Activated T-cell treated with anti-CD3 and anti-CD28 coated beads, Interleukin-2, amount 50 U/mL, for 24 hours (primary cell): Measurements from ENCODE around the gene TFDP1.

ENCODE experiments used
- DNase-seq: peaks from one replicate; pipeline ENCODE4 v3.0.0-alpha.2; 2020
- H3K27ac Mint-ChIP-seq: 2 replicates; pipeline ENCODE4 v1.8.0; 2020; ENCODE audit warnings: mild to moderate bottlenecking, mixed read lengths
- H3K27me3 Mint-ChIP-seq: 2 replicates; pipeline ENCODE4 v1.8.0; 2020; ENCODE audit warnings: mixed read lengths
- H3K36me3 Mint-ChIP-seq: 2 replicates; pipeline ENCODE4 v1.8.0; 2020; ENCODE audit warnings: low read depth, mixed read lengths
- H3K4me1 Mint-ChIP-seq: 2 replicates; pipeline ENCODE4 v1.8.0; 2020; ENCODE audit warnings: low read depth, mixed read lengths
- H3K4me3 Mint-ChIP-seq: 2 replicates; pipeline ENCODE4 v1.8.0; 2020; ENCODE audit warnings: mild to moderate bottlenecking, moderate library complexity, mixed read lengths
- H3K9me3 Mint-ChIP-seq: 2 replicates; pipeline ENCODE4 v1.8.0; 2020; ENCODE audit warnings: mixed read lengths

Gene TFDP1, protein sequence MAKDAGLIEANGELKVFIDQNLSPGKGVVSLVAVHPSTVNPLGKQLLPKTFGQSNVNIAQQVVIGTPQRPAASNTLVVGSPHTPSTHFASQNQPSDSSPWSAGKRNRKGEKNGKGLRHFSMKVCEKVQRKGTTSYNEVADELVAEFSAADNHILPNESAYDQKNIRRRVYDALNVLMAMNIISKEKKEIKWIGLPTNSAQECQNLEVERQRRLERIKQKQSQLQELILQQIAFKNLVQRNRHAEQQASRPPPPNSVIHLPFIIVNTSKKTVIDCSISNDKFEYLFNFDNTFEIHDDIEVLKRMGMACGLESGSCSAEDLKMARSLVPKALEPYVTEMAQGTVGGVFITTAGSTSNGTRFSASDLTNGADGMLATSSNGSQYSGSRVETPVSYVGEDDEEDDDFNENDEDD

GRCh38 chr13:113584205-113584869, at the start of gene TFDP1:
Gene TFDP1, plus strand, starts transcription at chr13:113584753. Its CDS starts 1,085 bp downstream, at chr13:113585838.
- DNase-seq = peak; percentile 90
- no peaks in the 10 kb centered on the region for H3K9me3 Mint-ChIP-seq
- H3K4me3 Mint-ChIP-seq = peak within 1 kb of the TSS; percentile 93
- peaks cover 36% of the 10 kb centered on the region for H3K4me1 Mint-ChIP-seq
- H3K36me3 Mint-ChIP-seq = peaks cover 43% of the 10 kb centered on the region
- H3K27me3 Mint-ChIP-seq = no peaks in the 10 kb centered on the region
- H3K27ac Mint-ChIP-seq = peak within 1 kb of the TSS; percentile 89

- DNase-seq = no peak
- Mint-ChIP-seq H3K36me3 (peaks cover 49% of the 10 kb centered on the region), H3K27ac (no peak overlapping the region), H3K9me3 (no peaks in the 10 kb centered on the region), H3K27me3 (no peaks in the 10 kb centered on the region), H3K4me1 (no peaks in the 10 kb centered on the region), H3K4me3 (no peak overlapping the region)
Measured at GRCh38 chr13:113535381-113535781, 49.2 kb upstream of the TFDP1 start.

- no peak overlapping the region for H3K4me3 Mint-ChIP-seq
- H3K36me3 Mint-ChIP-seq = peaks cover 51% of the 10 kb centered on the region
- H3K9me3 Mint-ChIP-seq = peaks cover 7% of the 10 kb centered on the region
- no peaks in the 10 kb centered on the region for H3K27me3 Mint-ChIP-seq
- DNase-seq = no peak
- H3K27ac Mint-ChIP-seq = no peak overlapping the region
- H3K4me1 Mint-ChIP-seq = no peaks in the 10 kb centered on the region
Measured at GRCh38 chr13:113536461-113537110, 48.0 kb upstream of the TFDP1 start.

- DNase-seq = no peak
- Mint-ChIP-seq H3K36me3 (peaks cover 45% of the 10 kb centered on the region), H3K4me1 (no peaks in the 10 kb centered on the region), H3K27ac (no peak overlapping the region), H3K9me3 (peaks cover 7% of the 10 kb centered on the region), H3K4me3 (no peak overlapping the region), H3K27me3 (no peaks in the 10 kb centered on the region)
Measured at GRCh38 chr13:113537205-113537604, 47.3 kb upstream of the TFDP1 start.

DNA sequence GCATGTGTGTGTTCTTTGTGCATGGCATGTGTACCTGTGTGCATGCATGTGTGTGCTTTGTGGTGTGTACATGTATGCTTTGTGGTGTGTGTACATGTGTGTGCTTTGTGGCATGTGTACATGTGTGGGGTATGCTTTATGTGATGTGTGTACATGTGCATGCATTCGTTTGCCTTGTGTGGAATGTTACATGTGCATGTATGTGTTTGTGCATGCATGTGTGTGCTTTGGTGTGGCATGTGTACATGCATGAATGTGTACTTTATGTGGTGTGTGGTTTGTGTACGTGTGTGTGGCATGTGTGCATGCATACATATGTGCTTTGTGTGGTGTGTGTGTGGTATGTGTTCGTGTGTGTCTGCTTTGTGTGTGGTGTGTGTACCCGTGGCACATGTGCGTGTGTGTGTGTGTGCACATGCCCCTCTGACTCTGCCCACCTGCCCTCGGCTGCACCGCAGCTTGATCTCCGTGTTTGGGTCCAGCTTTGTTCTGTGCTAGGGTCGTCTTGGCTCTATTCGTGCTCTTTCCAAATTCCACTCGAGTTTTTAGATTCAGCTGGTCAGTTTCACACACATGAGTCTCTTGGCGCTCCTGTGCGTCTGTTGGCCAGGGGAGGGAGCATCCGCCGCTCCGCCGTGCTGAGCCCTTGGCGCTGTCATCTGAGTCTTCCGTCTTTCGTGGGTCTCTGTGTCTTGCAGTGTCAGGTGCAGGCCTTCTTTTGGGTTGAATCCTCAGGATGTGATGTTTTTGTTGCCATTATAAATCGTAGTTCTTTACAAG, 46.5 kb upstream of the TFDP1 start:
- no peaks in the 10 kb centered on the region for H3K27me3 Mint-ChIP-seq
- peaks cover 7% of the 10 kb centered on the region for H3K9me3 Mint-ChIP-seq
- H3K4me3 Mint-ChIP-seq = no peak overlapping the region
- DNase-seq = no peak
- no peaks in the 10 kb centered on the region for H3K4me1 Mint-ChIP-seq
- H3K27ac Mint-ChIP-seq = no peak overlapping the region
- peaks cover 44% of the 10 kb centered on the region for H3K36me3 Mint-ChIP-seq

DNA sequence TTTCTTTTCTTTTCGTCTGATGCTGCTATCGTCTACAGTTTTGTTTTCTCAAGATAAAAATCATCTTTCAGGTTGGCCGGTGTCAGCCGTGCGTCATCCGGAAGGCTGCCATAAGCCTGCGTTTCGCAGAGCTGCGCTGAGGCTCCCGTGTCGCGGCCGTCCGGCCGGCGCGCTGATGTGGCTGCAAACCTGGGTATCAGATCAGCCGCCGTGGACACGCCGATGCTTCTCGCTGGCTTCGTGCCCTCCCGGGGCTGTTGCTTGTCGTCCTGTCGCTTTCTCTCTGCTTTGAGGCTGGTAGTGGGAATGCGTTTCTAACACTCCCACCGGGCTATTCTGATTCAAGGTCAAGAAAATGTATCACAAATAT, 45.9 kb upstream of the TFDP1 start:
- Mint-ChIP-seq H3K4me3 (no peak overlapping the region), H3K27me3 (no peaks in the 10 kb centered on the region), H3K9me3 (peaks cover 7% of the 10 kb centered on the region), H3K27ac (no peak overlapping the region), H3K4me1 (peaks cover 3% of the 10 kb centered on the region), H3K36me3 (peaks cover 44% of the 10 kb centered on the region)
- no peak for DNase-seq

- Mint-ChIP-seq H3K4me1 (peaks cover 4% of the 10 kb centered on the region), H3K36me3 (peaks cover 41% of the 10 kb centered on the region), H3K9me3 (peaks cover 7% of the 10 kb centered on the region), H3K4me3 (no peak overlapping the region), H3K27me3 (no peaks in the 10 kb centered on the region), H3K27ac (no peak overlapping the region)
- no peak for DNase-seq
Measured at GRCh38 chr13:113539176-113539575, 45.4 kb upstream of the TFDP1 start.

DNA sequence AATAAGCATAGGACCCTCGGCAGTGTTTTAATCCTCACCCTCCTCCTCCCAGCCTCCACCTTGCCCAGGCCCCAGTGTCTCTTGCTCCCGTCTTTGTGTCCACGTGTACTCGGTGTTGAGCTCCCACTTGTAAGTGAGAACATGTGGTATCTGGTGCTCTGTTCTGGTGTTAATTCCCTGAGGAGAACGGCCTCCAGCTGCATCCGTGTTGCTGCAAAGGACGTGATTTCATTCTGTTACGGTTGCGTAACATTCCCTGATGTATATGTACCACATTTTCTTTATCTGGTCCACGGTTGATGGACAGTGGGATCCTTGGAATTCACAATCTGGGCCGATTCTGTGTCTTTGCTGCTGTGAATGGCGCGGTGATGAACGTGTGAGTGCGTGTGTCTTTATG, 44.7 kb upstream of the TFDP1 start:
- Mint-ChIP-seq H3K4me1 (peaks cover 4% of the 10 kb centered on the region), H3K27me3 (no peaks in the 10 kb centered on the region), H3K9me3 (peaks cover 7% of the 10 kb centered on the region), H3K4me3 (no peak overlapping the region), H3K27ac (no peak overlapping the region), H3K36me3 (peaks cover 39% of the 10 kb centered on the region)
- DNase-seq = no peak

DNA sequence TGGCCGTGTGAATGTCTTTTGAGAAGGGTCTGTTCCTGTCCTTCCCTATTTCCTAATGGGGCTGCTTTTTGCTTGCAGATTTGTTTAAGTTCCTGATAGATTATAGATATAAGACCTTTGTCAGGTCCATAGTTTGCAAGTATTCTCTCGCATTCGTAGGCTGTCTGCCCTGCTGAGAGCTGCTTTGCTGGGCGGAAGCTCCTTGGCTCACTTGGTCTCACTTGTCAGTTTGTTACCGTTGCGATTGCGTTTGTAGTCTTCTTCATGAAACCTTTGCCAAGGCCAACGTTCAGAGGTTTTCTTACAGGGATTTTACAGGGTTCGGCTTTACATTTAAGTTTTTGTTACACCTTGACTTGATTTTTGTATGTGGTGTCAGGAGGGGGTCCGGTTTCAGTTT, 44.0 kb upstream of the TFDP1 start:
- Mint-ChIP-seq H3K4me1 (peaks cover 4% of the 10 kb centered on the region), H3K27me3 (no peaks in the 10 kb centered on the region), H3K36me3 (peaks cover 33% of the 10 kb centered on the region), H3K9me3 (peaks cover 7% of the 10 kb centered on the region), H3K4me3 (no peak overlapping the region), H3K27ac (no peak overlapping the region)
- DNase-seq = no peak

DNA sequence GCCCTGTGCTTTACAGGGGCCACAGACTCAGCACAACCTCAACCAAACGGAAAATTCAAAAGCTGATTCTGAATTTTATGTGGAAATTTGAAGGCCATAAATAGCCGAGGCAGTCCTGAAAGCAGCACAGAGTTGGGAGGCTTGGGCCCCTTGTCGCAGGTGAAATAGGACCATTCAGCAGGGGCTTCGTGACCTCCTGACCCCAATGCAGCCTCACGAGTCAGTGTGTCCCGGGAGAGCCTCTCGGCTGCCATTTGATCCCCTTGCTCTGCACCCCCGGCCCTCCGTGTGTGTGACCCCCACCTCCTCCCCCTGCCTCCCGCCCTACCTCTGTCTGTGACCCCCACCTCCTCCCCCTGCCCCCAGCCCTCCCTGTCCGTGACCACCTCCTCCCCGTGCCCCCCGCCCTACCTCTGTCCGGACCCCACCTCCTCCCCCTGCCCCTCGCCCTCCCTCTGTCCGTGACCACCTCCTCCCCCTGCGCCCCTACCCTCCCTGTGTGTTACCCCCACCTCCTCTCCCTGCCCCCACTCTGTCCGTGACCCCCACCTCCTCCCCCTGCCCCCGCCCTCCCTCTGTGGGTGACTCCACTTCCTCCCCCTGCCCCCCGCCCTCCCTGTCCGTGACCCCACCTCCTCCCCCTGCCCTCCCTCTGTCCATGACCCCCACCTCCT, 41.7 kb upstream of the TFDP1 start:
- Mint-ChIP-seq H3K4me3 (no peak overlapping the region), H3K27me3 (no peaks in the 10 kb centered on the region), H3K27ac (no peak overlapping the region), H3K36me3 (peaks cover 30% of the 10 kb centered on the region), H3K9me3 (peaks cover 7% of the 10 kb centered on the region), H3K4me1 (peaks cover 4% of the 10 kb centered on the region)
- no peak for DNase-seq

DNA sequence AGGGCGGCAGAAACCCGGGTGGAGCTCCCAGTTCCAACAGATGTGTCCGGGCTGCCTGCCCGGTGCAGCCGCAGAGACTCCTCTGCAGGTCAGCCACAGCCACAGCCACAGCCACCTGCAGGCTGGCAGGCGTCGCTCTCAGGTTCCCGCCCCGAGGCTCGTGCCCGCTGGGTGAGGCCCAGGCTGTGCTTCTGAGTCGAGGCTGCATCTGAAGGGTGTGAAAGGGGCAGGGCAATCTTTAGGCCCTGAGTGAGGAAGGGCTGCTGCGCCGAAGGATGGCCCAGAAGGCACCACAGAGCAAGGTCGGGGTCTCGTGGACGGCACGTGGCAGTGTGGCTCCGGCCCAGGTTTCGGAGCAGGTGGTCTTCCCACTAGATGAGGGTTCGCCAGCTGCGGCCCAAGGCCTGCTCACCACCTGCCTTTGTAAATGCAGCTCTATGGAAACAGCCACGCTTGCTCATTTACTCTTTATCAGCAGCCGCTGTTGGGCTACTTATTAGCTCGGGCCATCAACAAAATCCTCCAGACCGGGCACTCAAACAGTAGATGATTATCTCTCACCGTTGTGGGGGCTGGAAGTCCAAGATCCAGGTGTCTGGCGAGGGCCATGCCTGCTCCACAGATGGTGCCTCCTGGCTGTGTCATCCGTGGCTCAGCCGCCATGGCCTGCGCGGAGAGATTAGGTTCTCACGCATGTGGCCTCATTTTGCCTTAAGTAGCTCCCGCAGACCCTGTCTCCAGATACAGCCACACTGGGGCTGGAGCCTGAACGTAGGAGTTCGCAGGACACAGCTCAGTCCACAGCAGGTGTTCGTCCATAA, 40.3 kb upstream of the TFDP1 start:
- H3K27me3 Mint-ChIP-seq = no peaks in the 10 kb centered on the region
- peaks cover 4% of the 10 kb centered on the region for H3K4me1 Mint-ChIP-seq
- H3K4me3 Mint-ChIP-seq = no peak overlapping the region
- no peak for DNase-seq
- no peak overlapping the region for H3K27ac Mint-ChIP-seq
- H3K36me3 Mint-ChIP-seq = peaks cover 25% of the 10 kb centered on the region
- H3K9me3 Mint-ChIP-seq = peaks cover 7% of the 10 kb centered on the region

- Mint-ChIP-seq H3K36me3 (peaks cover 25% of the 10 kb centered on the region), H3K27ac (no peak overlapping the region)
Measured at GRCh38 chr13:113544896-113545295, 39.7 kb upstream of the TFDP1 start.

DNA sequence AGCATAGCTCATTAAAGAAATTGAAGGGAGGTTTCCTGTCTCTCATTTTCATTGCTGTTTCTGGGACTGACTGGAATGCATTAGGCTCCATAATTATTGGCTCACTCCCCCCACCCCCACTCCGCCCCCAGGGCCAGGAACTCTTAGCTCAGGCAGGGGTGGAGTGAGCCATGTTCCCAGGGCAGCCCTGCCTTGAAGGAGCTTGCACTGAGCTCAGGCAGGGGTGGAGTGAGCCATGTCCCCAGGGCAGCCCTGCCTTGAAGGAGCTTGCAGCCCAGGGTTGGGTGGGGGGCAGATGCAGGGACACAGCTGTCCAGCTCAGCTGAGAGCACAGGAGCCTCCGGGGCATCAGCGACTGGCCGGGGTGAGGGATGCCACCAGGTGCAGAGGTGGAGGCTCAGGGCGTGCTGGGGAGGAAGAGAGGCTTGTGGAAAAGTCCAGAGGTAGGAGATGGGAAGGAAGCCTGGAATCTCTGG, 39.1 kb upstream of the TFDP1 start:
- H3K4me3 Mint-ChIP-seq = no peak overlapping the region
- H3K4me1 Mint-ChIP-seq = peaks cover 4% of the 10 kb centered on the region

More at GRCh38 chr13:113544896-113545295, 39.7 kb upstream of the TFDP1 start:
- H3K4me3 Mint-ChIP-seq = no peak overlapping the region
- H3K4me1 Mint-ChIP-seq = peaks cover 4% of the 10 kb centered on the region
- DNase-seq = no peak
- no peaks in the 10 kb centered on the region for H3K27me3 Mint-ChIP-seq
- peaks cover 7% of the 10 kb centered on the region for H3K9me3 Mint-ChIP-seq

More for the DNA sequence above, 39.1 kb upstream of the TFDP1 start:
- H3K27me3 Mint-ChIP-seq = no peaks in the 10 kb centered on the region
- no peak overlapping the region for H3K27ac Mint-ChIP-seq
- H3K9me3 Mint-ChIP-seq = peaks cover 7% of the 10 kb centered on the region
- DNase-seq = no peak
- H3K36me3 Mint-ChIP-seq = peaks cover 19% of the 10 kb centered on the region
